HepG2 (cell line): ENCODE results near the gene PEX3. TPM values are rescaled to one million over a fixed set of nuclear protein-coding genes. Genes with fewer than 3 reads are reported as not detected.

Experiments used
- ADNP ChIP-seq: sonication (generic); formaldehyde crosslinking; IDR thresholded peaks from 2 replicates; pipeline ENCODE4 v1.4.0; 2020; ENCODE audit warnings: missing genetic modification reagents
- AGO1 ChIP-seq: fragments of 200-400 bp; formaldehyde crosslinking; IDR thresholded peaks from 2 replicates; pipeline ENCODE4 v1.6.1; 2017; ENCODE audit warnings: mild to moderate bottlenecking, low read depth, low read length, moderate library complexity; ENCODE audit not compliant: poor library complexity, severe bottlenecking
- BCLAF1 ChIP-seq: fragments of 450-650 bp; IDR thresholded peaks from 2 replicates; pipeline ENCODE4 v1.6.1; 2017; ENCODE audit warnings: mild to moderate bottlenecking
- JUNB ChIP-seq: sonication (generic); formaldehyde crosslinking; IDR thresholded peaks from 2 replicates; pipeline ENCODE4 v1.8.0; 2022; ENCODE audit warnings: missing genetic modification reagents, mild to moderate bottlenecking, borderline replicate concordance
- MYNN ChIP-seq: sonication (generic); formaldehyde crosslinking; IDR thresholded peaks from 2 replicates; pipeline ENCODE4 v1.4.0; 2020; ENCODE audit warnings: mild to moderate bottlenecking, low read depth, missing genetic modification reagents
- RAD21 ChIP-seq: fragments of 450-650 bp; formaldehyde crosslinking; IDR thresholded peaks from 2 replicates; pipeline ENCODE4 v1.5.0; 2020; ENCODE audit warnings: mild to moderate bottlenecking
- SMYD3 ChIP-seq: sonication (generic); formaldehyde crosslinking; IDR thresholded peaks from 2 replicates; pipeline ENCODE4 v1.8.1; 2023; ENCODE audit warnings: mild to moderate bottlenecking, missing genetic modification reagents
- ZBTB38 ChIP-seq: sonication (generic); formaldehyde crosslinking; IDR thresholded peaks from 2 replicates; pipeline ENCODE4 v1.5.1; 2020; ENCODE audit warnings: mild to moderate bottlenecking, missing genetic modification reagents
- ZIK1 ChIP-seq: sonication (generic); formaldehyde crosslinking; IDR thresholded peaks from 2 replicates; pipeline ENCODE4 v1.5.0; 2020; ENCODE audit warnings: mild to moderate bottlenecking, low read depth, missing genetic modification reagents, borderline replicate concordance
- ZNF430 ChIP-seq: sonication (generic); formaldehyde crosslinking; IDR thresholded peaks from 2 replicates; pipeline ENCODE4 v1.9.0; 2021; ENCODE audit warnings: mild to moderate bottlenecking, missing genetic modification reagents
- ZNF710 ChIP-seq: sonication (generic); formaldehyde crosslinking; IDR thresholded peaks from 2 replicates; pipeline ENCODE4 v1.5.0; 2020; ENCODE audit warnings: mild to moderate bottlenecking, missing genetic modification reagents, borderline replicate concordance
- polyA plus RNA-seq, 8 experiments: library from polyadenylated mRNA; depleted of rRNA in 3 of 8; stranded (reverse) in 7 of 8; unstranded in 1 of 8; fragments of >200 nt; fragmentation: Illumina TruSeq in 4 of 8; extraction: Trizol in 4 of 8; gene quantifications; 2 replicates each; pipeline versions ENCODE4 v1.2.1 to v1.2.3, GENCODE V29; 2011 to 2016; ENCODE audit warnings: low read depth in 4 of 8, missing spikeins in 1 of 8, mixed read lengths in 1 of 8; ENCODE audit not compliant: insufficient read depth in 1 of 8
- total RNA-seq, 5 experiments: library from RNA; depleted of rRNA; stranded (reverse); fragments of >200 nt; fragmentation: Illumina TruSeq; extraction: Trizol; gene quantifications; 2 replicates each; pipeline ENCODE4 v1.2.3, GENCODE V29; 2016; ENCODE audit warnings: low read depth in 1 of 5
- TF ChIP-seq, protein P1 (sequence below), 2 experiments: fragments of 450-650 bp in 1 of 2; sonication (generic) in 1 of 2; formaldehyde crosslinking in 1 of 2; IDR thresholded peaks; 2 replicates each; pipeline versions ENCODE4 v1.6.1 to v1.8.0; 2016 to 2022; ENCODE audit warnings: antibody characterized with exemption in 1 of 2, mild to moderate bottlenecking in 1 of 2, missing genetic modification reagents in 1 of 2

The PEX3 gene
- total and polyA plus RNA-seq, 2 of the 13 experiments (the other 11 are each of a cell fraction or from before 2014, with no cell fraction given) = 30.9 to 40.8 TPM

DNA sequence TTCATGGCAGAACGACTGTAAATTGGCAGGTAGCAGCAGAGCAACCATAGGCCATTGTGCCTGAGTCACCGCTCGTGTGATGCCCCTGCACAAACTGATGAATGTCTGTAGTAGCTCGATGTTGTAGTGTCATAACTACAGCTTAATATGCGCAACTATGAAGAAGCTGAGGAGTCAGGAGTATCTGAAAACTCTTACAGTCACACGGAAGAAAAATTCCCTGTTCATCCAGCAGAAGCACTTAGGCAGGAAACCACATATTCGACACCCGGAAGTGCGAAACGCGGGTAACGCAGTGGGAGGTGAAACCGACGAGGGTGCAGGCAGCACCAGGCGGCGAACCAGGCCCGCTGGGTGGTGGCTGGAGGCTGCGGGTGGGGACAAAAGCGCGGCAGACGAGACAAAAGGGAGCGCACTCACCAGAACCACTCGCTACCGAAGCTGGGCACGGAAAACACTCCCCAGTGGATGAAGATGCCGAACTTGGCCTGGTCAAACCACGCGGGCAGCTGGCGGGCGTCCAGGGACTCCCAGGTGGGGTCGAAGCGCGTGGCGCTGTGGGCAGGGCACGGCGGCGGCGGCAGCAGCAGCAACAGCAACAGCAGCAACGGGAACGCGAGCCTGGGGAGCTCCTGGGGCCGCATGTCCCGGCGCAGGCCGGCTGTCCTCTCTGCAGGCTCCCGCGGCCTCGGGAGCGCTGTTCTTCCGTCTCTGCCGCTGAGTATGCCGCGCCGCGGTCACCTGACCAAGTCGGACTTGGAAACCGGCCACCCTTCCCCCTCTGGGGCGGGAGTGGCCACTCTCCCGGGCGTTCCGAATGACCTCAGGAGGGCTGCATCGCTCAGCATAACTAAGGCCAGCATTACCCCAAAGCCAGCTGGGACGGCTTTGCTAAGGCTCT, 60.6 kb downstream of the PEX3 start, which contains the start of gene FUCA2 (continued):
- TF ChIP-seq ZIK1 (CRISPR knock-in tag) = 0 out of 2 replicates have a peak, but pooled peaks have one; percentile 85
- TF ChIP-seq ADNP = peak; percentile 95
- no peak for TF ChIP-seq MYNN (CRISPR knock-in tag)
- TF ChIP-seq, protein P1, sequence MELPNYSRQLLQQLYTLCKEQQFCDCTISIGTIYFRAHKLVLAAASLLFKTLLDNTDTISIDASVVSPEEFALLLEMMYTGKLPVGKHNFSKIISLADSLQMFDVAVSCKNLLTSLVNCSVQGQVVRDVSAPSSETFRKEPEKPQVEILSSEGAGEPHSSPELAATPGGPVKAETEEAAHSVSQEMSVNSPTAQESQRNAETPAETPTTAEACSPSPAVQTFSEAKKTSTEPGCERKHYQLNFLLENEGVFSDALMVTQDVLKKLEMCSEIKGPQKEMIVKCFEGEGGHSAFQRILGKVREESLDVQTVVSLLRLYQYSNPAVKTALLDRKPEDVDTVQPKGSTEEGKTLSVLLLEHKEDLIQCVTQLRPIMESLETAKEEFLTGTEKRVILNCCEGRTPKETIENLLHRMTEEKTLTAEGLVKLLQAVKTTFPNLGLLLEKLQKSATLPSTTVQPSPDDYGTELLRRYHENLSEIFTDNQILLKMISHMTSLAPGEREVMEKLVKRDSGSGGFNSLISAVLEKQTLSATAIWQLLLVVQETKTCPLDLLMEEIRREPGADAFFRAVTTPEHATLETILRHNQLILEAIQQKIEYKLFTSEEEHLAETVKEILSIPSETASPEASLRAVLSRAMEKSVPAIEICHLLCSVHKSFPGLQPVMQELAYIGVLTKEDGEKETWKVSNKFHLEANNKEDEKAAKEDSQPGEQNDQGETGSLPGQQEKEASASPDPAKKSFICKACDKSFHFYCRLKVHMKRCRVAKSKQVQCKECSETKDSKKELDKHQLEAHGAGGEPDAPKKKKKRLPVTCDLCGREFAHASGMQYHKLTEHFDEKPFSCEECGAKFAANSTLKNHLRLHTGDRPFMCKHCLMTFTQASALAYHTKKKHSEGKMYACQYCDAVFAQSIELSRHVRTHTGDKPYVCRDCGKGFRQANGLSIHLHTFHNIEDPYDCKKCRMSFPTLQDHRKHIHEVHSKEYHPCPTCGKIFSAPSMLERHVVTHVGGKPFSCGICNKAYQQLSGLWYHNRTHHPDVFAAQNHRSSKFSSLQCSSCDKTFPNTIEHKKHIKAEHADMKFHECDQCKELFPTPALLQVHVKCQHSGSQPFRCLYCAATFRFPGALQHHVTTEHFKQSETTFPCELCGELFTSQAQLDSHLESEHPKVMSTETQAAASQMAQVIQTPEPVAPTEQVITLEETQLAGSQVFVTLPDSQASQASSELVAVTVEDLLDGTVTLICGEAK (IDR thresholded peaks at IDR 0.05) = no peak
- TF ChIP-seq, protein P1 (CRISPR knock-in tag; IDR thresholded peaks at IDR 0.05) = peak; percentile 91
- TF ChIP-seq ZNF430 = peak; percentile 96
- TF ChIP-seq RAD21 (CRISPR knock-in tag) = peak; percentile 65; the same call in 1 of the 2 replicates
- TF ChIP-seq ZNF710 (CRISPR knock-in tag) = peak; percentile 84; the same call in 1 of the 2 replicates
- TF ChIP-seq AGO1 = peak; percentile 69
- peak; percentile 31 for TF ChIP-seq ZBTB38 (CRISPR knock-in tag)
- TF ChIP-seq SMYD3 (CRISPR knock-in tag) = peak; percentile 77
- TF ChIP-seq JUNB = 0 out of 2 replicates have a peak, but pooled peaks have one; percentile 48
- no peak for TF ChIP-seq BCLAF1
